HUES64 (cell line): ENCODE data around the gene SLC66A2.
"Not testable (repeated sequence)": the region's sequence is repeated elsewhere in the genome, so short reads cannot be mapped to it uniquely, and the experiment has no call there.

Experiments used
- H3K27ac ChIP-seq: 2 replicates; pipeline ENCODE4 v1.7.0; 2013; ENCODE audit warnings: low read depth, low read length, inconsistent platforms
- H3K27me3 ChIP-seq: 2 replicates; pipeline ENCODE4 v1.6.1; 2013; ENCODE audit warnings: mild to moderate bottlenecking, low read length; ENCODE audit not compliant: insufficient read depth
- H3K36me3 ChIP-seq: 2 replicates; pipeline ENCODE4 v1.6.1; 2013; ENCODE audit warnings: mild to moderate bottlenecking, low read length; ENCODE audit not compliant: insufficient read depth
- H3K4me1 ChIP-seq: 2 replicates; pipeline ENCODE4 v1.6.1; 2013; ENCODE audit warnings: mild to moderate bottlenecking, low read length, moderate library complexity; ENCODE audit not compliant: insufficient read depth
- H3K4me3 ChIP-seq: 2 replicates; pipeline ENCODE4 v1.5.1; 2013; ENCODE audit warnings: mild to moderate bottlenecking, low read length, moderate library complexity
- H3K9ac ChIP-seq: 2 replicates; pipeline ENCODE4 v1.6.1; 2013; ENCODE audit warnings: mild to moderate bottlenecking, low read depth, low read length
- H3K9me3 ChIP-seq: 2 replicates; pipeline ENCODE4 v1.6.1; 2013; ENCODE audit warnings: low read depth, low read length; ENCODE audit not compliant: insufficient read depth
- WGBS: fragments of 150-250, 120-280 bp; methylation state at CpG from one replicate; pipeline ENCODE4 v1.1.7; 2013; ENCODE audit warnings: missing lambda C conversion rate; 5-methylcytosine and 5-hydroxymethylcytosine counted together

The SLC66A2 gene

GRCh38 chr18:79881695-79882094 is 69.8 kb downstream of the SLC66A2 start:
- 94% methylated on average over 10 of the region's 11 CpGs for WGBS
- H3K27me3 ChIP-seq = no peaks in the 10 kb centered on the region
- H3K9me3 ChIP-seq = no peaks in the 10 kb centered on the region
- no peak overlapping the region for H3K4me3 ChIP-seq
- H3K9ac ChIP-seq = no peak overlapping the region
- no peak overlapping the region for H3K27ac ChIP-seq
- no peaks in the 10 kb centered on the region for H3K4me1 ChIP-seq
- no peaks in the 10 kb centered on the region for H3K36me3 ChIP-seq

- Histone ChIP-seq H3K27me3 (no peaks in the 10 kb centered on the region), H3K4me3 (no peak overlapping the region), H3K9me3 (no peaks in the 10 kb centered on the region), H3K27ac (no peak overlapping the region), H3K4me1 (no peaks in the 10 kb centered on the region), H3K36me3 (no peaks in the 10 kb centered on the region), H3K9ac (no peak overlapping the region)
- WGBS = 93% methylated on average over 12 of the region's 12 CpGs
These were observed 71.9 kb downstream of the SLC66A2 start for GRCh38 chr18:79879566-79879965.

DNA sequence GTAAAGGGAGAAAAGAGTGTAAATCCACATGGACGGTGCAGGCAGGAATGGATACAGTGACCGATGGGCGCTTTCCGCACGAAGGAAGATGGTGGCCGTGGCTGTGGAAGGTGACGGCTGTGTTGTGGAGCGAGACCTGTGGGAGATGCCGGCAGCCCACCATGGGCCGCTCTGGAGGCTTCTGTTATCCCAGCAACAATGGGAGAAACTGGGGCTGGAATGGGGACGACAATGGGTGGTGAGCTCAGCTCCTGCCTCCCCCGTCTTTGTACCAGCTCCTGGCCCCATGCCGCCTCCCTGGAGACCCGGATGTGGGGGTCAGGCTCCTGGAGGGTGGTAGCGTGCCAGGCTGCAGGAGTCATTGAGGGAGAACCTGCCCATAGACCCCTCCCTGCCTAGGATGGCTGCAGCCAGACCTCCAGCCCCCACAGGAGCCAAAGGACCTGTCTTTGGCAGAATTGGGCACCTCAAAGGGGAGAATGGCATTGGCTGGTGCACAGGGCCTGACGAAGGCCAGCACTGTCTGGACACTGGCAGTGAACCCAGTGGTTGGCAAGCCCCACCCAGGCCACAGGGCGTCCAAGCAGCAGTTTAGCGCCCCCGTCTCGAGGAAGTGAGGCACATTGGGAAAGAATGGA is 72.6 kb downstream of the SLC66A2 start:
- Histone ChIP-seq H3K4me1 (no peaks in the 10 kb centered on the region), H3K9me3 (no peaks in the 10 kb centered on the region), H3K36me3 (no peaks in the 10 kb centered on the region), H3K27me3 (no peaks in the 10 kb centered on the region), H3K9ac (no peak overlapping the region), H3K4me3 (no peak overlapping the region), H3K27ac (no peak overlapping the region)
- WGBS = 88% methylated on average over 20 of the region's 20 CpGs

GRCh38 chr18:79878246-79878645 is 73.2 kb downstream of the SLC66A2 start:
- not testable (repeated sequence) for H3K9ac ChIP-seq, H3K27ac ChIP-seq, H3K4me3 ChIP-seq, H3K27me3 ChIP-seq, H3K36me3 ChIP-seq, H3K4me1 ChIP-seq, H3K9me3 ChIP-seq
- 95% methylated on average over 25 of the region's 25 CpGs for WGBS

DNA sequence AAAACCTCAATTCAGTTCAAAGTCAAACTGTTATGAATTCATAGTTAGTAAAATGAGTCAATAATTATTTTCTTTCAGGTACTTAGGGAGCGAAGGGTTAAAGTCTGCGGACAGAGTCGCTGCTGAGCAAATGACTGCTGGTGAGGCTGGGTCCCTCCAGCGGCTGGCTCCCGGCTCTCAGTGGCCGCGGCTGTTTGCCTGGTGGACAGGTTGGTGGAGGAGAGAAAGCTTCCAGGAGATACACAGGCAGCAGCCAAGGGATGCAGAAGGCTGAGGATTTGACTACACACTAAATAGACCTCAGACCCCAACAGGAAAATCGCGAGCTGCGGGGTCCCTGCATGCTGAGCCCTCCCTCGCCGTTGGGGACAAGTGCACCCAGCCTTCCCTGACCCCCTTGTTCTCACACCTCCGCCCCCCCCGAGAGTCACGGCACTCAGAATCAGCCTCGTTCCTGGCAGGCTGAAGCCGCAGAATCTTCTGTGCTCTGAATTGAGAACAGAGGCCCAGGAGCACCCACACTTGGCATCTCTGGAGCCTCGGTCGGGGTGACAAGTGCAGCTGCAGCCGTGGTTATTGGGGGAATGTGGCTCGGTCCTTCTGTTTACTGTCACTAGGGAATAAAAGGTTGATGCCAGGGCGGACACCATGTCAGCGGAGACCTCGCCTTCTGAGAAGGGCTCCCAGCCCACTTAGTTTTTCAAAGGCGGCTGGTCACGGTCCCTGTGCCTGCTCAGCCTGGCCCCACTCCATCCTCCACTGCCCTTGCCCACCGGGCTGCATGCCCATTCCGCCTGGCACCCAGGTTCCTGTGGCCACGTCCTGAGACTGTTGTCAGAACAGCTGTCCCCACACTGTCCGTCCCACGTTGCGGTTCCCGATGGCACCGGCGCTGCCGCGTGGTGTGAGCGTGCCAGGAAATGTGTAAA is 74.0 kb downstream of the SLC66A2 start:
- H3K27ac ChIP-seq = no peak overlapping the region
- no peaks in the 10 kb centered on the region for H3K36me3 ChIP-seq
- H3K4me1 ChIP-seq = no peaks in the 10 kb centered on the region
- no peak overlapping the region for H3K9ac ChIP-seq
- H3K4me3 ChIP-seq = no peak overlapping the region
- WGBS = 76% methylated on average over 38 of the region's 38 CpGs
- no peaks in the 10 kb centered on the region for H3K9me3 ChIP-seq
- no peaks in the 10 kb centered on the region for H3K27me3 ChIP-seq

DNA sequence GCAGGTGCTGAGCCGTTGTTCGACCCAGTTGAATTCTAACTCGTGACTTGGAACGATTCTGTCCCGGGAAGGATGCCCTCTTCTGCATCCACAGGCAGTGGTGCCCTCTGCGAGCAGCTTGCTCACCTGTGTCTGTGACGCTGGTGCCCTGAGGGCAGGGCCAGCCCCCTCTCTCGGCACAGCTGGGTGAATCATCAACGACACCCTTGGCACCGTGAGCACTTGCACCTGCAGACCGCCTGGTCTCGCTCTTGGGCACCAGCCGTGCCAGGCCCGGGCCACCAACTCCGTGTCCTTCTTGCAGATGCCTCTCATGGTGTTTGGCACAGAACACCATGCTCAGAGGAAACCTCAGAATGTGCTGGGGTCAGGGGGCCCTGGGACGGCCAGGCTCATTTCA is 75.0 kb downstream of the SLC66A2 start:
- H3K4me1 ChIP-seq = no peaks in the 10 kb centered on the region
- no peaks in the 10 kb centered on the region for H3K9me3 ChIP-seq
- H3K27me3 ChIP-seq = no peaks in the 10 kb centered on the region
- no peak overlapping the region for H3K27ac ChIP-seq
- no peaks in the 10 kb centered on the region for H3K36me3 ChIP-seq
- H3K9ac ChIP-seq = no peak overlapping the region
- WGBS = 91% methylated on average over 16 of the region's 16 CpGs
- no peak overlapping the region for H3K4me3 ChIP-seq

DNA sequence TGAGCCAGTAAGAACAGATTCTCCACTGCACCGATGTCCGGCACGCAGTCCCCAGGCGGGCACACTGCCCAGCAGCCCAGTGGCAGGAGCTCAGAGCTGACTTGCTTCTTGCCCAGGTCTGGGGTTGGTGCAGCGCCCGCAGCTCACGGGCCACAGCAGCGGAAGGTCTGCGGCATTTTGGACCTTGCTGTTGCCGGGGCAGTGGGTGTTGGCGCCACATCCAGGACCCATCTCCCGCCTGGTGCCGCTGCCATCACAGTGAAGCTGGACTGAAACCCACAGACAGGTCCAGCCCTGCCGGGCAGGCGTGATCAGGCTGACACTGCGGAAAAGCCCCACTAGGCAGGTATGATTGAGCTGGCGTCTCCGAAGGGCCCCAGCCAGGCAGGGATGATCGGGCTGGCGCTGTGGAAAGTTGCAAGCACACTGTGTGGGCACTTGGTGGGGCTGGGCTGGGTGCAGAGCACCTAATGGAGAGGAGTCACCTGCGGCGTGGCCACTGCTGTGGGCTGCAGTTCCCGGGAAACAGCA is 75.5 kb downstream of the SLC66A2 start:
- Histone ChIP-seq H3K4me1 (no peaks in the 10 kb centered on the region), H3K4me3 (no peak overlapping the region), H3K9ac (no peak overlapping the region), H3K36me3 (no peaks in the 10 kb centered on the region), H3K9me3 (no peaks in the 10 kb centered on the region), H3K27me3 (no peaks in the 10 kb centered on the region), H3K27ac (no peak overlapping the region)
- 84% methylated on average over 23 of the region's 23 CpGs for WGBS

DNA sequence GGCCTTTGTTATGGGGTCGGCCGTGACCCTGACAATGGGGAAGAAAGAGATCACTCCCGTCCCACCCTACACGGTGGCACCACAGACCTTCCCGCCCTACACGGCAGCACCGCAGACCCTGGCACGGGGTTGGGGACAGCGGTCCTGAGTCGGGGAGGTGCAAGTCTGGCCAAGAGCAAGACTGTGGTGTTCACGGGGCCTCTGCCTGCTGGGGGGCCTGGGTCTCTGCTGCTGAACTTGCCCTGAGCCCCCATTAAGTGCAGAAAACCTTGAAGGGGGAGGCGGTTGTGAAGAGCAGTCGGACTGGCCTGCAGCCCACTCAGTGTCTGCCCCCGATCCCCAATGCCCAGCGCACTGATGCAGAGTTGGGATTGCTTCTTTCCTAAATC is 75.9 kb downstream of the SLC66A2 start:
- Histone ChIP-seq H3K9me3 (no peaks in the 10 kb centered on the region), H3K36me3 (no peaks in the 10 kb centered on the region), H3K27me3 (no peaks in the 10 kb centered on the region), H3K4me3 (no peak overlapping the region), H3K27ac (no peak overlapping the region), H3K9ac (no peak overlapping the region), H3K4me1 (no peaks in the 10 kb centered on the region)
- 94% methylated on average over 15 of the region's 15 CpGs for WGBS

DNA sequence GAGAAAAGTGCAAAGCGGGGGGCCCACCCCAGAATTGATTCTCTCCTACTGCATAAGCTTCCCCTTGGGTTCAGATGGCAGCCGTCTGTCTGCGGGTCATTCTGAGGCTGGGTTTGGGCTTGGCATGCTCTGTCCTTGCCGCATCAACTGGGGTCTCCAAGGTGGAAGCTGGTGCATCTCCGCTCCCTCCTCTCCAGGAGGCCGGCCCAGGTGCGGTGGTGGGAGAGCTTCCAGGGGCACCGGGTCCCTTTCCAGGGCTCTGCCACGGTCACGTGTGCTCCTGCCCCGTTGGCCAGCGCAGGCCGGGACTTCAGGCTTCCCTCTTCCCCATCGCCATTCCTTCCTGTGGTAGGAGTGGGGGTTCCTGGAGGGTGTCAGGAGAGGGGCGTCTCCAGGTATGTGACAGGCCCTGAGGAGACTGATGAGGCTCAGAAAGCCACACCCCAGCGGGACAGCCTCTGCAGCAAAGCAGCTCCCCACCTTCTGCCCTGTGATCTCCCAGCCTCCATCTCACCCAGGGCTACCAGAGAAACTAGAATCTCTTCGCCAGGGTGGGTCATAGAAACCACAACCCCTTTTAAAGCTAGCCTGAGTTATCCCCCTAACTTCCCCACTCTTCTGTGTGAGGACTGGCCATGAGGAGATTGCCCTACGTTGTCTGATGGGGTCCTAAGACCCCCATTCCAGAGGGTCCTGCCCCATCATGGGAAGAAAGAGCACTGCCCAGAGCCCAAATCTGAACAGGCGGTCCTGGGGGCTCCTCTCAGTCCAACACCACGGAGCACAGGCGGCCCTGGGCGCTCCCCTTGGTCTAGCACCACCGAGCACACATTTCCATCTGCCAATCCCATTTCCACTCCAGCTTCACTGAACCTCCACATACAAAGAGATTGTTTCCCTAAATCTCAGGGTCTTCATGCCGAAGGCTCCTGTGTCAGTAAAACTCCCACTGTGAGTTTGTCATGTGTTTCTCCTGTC is 76.6 kb downstream of the SLC66A2 start:
- H3K36me3 ChIP-seq = no peaks in the 10 kb centered on the region
- no peaks in the 10 kb centered on the region for H3K27me3 ChIP-seq
- H3K9ac ChIP-seq = no peak overlapping the region
- no peaks in the 10 kb centered on the region for H3K4me1 ChIP-seq
- no peak overlapping the region for H3K4me3 ChIP-seq
- no peak overlapping the region for H3K27ac ChIP-seq
- H3K9me3 ChIP-seq = no peaks in the 10 kb centered on the region
- 90% methylated on average over 23 of the region's 24 CpGs for WGBS

GRCh38 chr18:79873449-79874110 is 77.9 kb downstream of the SLC66A2 start:
- Histone ChIP-seq H3K27ac (no peak overlapping the region), H3K9ac (no peak overlapping the region), H3K9me3 (no peaks in the 10 kb centered on the region), H3K4me3 (no peak overlapping the region), H3K4me1 (no peaks in the 10 kb centered on the region), H3K36me3 (no peaks in the 10 kb centered on the region), H3K27me3 (no peaks in the 10 kb centered on the region)
- 83% methylated on average over 34 of the region's 34 CpGs for WGBS
